ENCODE results near the gene LRP1B. TPM values are rescaled to one million over a fixed set of nuclear protein-coding genes. Genes with fewer than 3 reads are reported as not detected.

The LRP1B gene
- total and polyA plus RNA-seq, 5 experiments from 2014 or later = not detected

DNA sequence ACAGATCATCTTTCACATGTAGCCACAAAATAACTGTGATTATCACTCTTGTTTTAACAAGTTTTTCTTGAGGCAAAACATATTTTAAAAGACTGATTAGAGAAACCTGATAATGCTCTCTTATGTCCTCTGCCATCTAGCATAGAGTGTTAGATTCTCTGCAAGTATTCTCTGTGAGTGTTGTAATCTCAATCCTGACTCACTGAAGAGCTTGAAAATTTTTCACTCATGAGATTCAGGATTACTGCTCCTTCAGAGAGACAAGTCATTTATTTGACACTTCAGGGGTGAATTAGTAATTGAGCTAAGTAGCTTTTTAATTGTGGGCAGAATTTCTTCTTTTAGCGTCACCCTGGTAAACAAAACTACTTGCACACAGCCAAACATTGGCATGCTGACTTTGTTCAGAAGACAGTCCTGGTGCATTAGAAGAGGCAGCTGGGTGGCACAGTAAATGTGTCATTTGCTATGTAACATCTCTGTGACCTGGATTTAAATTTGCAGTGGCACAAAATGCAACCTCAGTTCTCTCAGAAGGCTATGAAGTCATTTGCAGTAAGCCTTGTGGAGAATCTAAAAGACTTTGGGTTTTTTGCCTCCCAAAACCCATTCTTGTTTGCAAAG, 172.9 kb downstream of the LRP1B start:
- no peaks in the 10 kb centered on the region for H3K36me3 Mint-ChIP-seq
- no peaks in the 10 kb centered on the region for H3K4me1 Mint-ChIP-seq
- POLR2A ChIA-PET = no interaction called here
- H3K27ac Mint-ChIP-seq = no peak overlapping the region
- no peak overlapping the region for H3K4me3 Mint-ChIP-seq
- DNase-seq (no peak), ATAC-seq (no peak)
- peaks cover 0 to 7% (median 0%) of the 10 kb centered on the region in 9 donors for H3K9me3 Mint-ChIP-seq
- no peaks in the 10 kb centered on the region for H3K27me3 Mint-ChIP-seq

DNA sequence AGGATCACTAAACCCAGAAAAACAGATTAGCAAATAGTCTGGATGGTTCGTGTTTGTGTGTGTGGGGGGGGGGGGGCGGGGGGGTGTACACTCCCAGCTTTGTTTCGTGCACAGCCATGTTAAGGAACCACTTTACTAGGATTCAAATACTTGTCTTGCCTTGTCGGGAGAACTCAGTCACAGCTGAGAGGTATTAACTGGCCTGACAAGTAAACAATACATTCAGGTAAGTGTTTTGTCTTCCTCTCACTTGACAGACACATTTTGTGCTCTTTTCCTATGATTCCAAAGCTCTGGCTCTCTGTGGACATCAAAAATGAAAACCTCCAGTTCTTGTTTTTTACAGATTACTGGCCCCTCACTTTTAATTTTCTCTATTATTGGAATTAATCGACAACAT, 173.5 kb downstream of the LRP1B start:
- DNase-seq (no peak), ATAC-seq (no peak)
- H3K4me1 Mint-ChIP-seq = no peaks in the 10 kb centered on the region
- no peaks in the 10 kb centered on the region for H3K27me3 Mint-ChIP-seq
- peaks cover 0 to 7% (median 0%) of the 10 kb centered on the region in 9 donors for H3K9me3 Mint-ChIP-seq
- no peak overlapping the region for H3K4me3 Mint-ChIP-seq
- H3K36me3 Mint-ChIP-seq = no peaks in the 10 kb centered on the region
- no peak overlapping the region for H3K27ac Mint-ChIP-seq
- POLR2A ChIA-PET = no interaction called here

- H3K27me3 Mint-ChIP-seq = no peaks in the 10 kb centered on the region
- peaks cover 0 to 22% (median 2%) of the 10 kb centered on the region in 9 donors for H3K9me3 Mint-ChIP-seq
- no peak overlapping the region for H3K27ac Mint-ChIP-seq
- H3K36me3 Mint-ChIP-seq = no peaks in the 10 kb centered on the region
- ATAC-seq = no peak
- no peak overlapping the region for H3K4me3 Mint-ChIP-seq
- POLR2A ChIA-PET = no interaction called here
- H3K4me1 Mint-ChIP-seq = no peaks in the 10 kb centered on the region
- DNase-seq = no peak
Measured at GRCh38 chr2:141947396-141948114, 183.3 kb downstream of the LRP1B start.

DNA sequence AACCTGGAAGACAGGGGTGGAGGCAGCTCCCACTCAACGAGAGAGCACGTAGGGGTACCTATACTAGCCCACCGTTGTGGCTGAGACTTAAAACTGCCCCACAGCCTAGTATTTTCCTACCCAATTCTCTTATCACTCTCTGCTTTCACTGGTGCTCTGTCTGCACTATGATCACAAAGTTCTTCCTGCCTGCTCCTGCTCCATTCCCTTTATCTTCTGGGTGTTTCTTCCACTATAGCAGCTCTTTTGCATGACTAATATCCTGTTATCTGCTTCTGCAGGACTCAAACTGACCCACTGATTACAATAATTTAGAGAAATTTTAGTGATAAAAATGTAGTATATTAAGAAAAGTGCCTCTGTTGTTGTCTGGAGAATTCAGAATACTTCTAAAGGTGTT, 184.8 kb downstream of the LRP1B start:
- H3K4me1 Mint-ChIP-seq = no peaks in the 10 kb centered on the region
- H3K9me3 Mint-ChIP-seq = peaks cover 0 to 31% (median 4%) of the 10 kb centered on the region in 9 donors
- no peaks in the 10 kb centered on the region for H3K27me3 Mint-ChIP-seq
- DNase-seq (no peak), ATAC-seq (no peak)
- no peak overlapping the region for H3K4me3 Mint-ChIP-seq
- no peak overlapping the region for H3K27ac Mint-ChIP-seq
- no peaks in the 10 kb centered on the region for H3K36me3 Mint-ChIP-seq
- POLR2A ChIA-PET = no interaction called here

DNA sequence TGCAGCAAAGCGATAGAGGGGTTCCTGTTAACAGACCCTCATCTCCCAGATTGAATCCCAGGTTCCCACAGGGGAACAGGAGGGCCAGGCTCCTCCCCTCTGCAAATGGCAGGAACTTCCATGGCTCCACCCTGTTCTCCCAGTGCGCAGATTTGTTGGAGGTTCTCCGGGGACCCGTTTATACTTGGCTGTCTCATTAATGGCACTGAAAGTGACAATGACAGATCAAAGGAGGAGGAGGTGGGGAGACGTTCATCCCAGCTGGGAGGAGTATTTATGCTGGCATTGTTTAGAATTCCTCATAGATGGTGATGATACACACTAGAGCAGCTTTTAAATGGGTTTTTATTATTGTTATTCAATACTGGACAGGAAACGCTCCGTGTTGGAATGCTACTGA, 186.9 kb downstream of the LRP1B start:
- Mint-ChIP-seq H3K27me3 (no peaks in the 10 kb centered on the region), H3K9me3 (peaks cover 0 to 33% (median 4%) of the 10 kb centered on the region in 9 donors), H3K27ac (no peak overlapping the region), H3K4me3 (no peak overlapping the region), H3K36me3 (no peaks in the 10 kb centered on the region), H3K4me1 (no peaks in the 10 kb centered on the region)
- ATAC-seq = no peak
- DNase-seq = no peak
- POLR2A ChIA-PET = no interaction called here

GRCh38 chr2:141942006-141942789, 188.6 kb downstream of the LRP1B start:
- ATAC-seq (no peak), DNase-seq (no peak)
- no peak overlapping the region for H3K27ac Mint-ChIP-seq
- H3K4me1 Mint-ChIP-seq = no peaks in the 10 kb centered on the region
- no peaks in the 10 kb centered on the region for H3K27me3 Mint-ChIP-seq
- POLR2A ChIA-PET = no interaction called here
- H3K36me3 Mint-ChIP-seq = no peaks in the 10 kb centered on the region
- H3K9me3 Mint-ChIP-seq = peaks cover 0 to 32% (median 4%) of the 10 kb centered on the region in 9 donors
- H3K4me3 Mint-ChIP-seq = no peak overlapping the region

DNA sequence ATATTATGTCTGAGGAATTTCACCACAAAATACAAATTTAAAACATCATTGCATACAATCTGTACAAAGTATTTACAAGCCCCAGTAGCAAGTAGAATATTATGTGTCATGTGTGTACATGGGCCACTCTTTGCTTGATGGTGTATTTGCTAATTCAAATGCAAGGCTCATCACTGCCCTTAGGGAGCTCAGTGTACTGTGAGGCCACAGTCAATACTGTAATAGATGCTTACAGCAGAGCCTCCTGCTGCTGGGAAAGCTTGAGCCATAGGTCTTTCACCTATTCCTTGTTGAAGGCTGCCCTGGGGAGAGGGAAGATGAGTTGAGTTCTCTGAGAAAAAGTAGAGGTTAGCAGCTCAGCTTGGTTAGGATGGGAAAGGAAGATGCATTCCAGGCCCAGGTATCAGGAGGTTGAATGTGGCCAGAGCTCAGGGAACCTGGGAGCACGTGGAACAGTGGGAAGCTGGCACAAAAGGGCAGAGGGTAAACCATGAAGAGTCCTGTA, 189.6 kb downstream of the LRP1B start:
- Mint-ChIP-seq H3K4me1 (no peaks in the 10 kb centered on the region), H3K27me3 (no peaks in the 10 kb centered on the region), H3K27ac (no peak overlapping the region), H3K4me3 (no peak overlapping the region), H3K36me3 (no peaks in the 10 kb centered on the region), H3K9me3 (peaks cover 0 to 24% (median 3%) of the 10 kb centered on the region in 9 donors)
- no peak for ATAC-seq
- no peak for DNase-seq
- POLR2A ChIA-PET = no interaction called here

GRCh38 chr2:141940709-141941108, 190.1 kb downstream of the LRP1B start:
- ATAC-seq = no peak
- no peaks in the 10 kb centered on the region for H3K36me3 Mint-ChIP-seq
- H3K4me1 Mint-ChIP-seq = no peaks in the 10 kb centered on the region
- POLR2A ChIA-PET = no interaction called here
- H3K4me3 Mint-ChIP-seq = no peak overlapping the region
- DNase-seq = no peak
- H3K27ac Mint-ChIP-seq = no peak overlapping the region
- H3K9me3 Mint-ChIP-seq = peaks cover 0 to 24% (median 0%) of the 10 kb centered on the region in 9 donors
- no peaks in the 10 kb centered on the region for H3K27me3 Mint-ChIP-seq

GRCh38 chr2:141933226-141933625, 197.6 kb downstream of the LRP1B start:
- POLR2A ChIA-PET = no interaction called here
- H3K9me3 Mint-ChIP-seq = peaks cover 0 to 17% (median 5%) of the 10 kb centered on the region in 9 donors

DNA sequence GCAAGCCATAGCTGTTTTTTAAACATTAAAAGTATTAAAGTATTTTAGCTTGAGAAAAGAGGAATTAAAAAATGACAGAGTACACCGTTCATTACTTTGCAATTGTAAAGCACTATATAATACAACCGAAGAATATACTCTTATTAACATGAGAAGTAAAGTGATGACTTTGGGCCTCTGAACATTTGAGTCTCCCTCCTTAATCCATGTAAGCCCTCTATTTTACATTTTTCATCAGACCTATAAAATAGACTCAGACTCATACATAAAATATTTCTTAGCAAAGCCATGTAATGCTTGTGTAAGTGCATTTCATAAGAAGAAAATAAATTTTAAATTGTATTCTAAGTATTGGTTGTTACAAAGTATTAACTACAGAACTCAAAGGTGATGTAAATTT, 198.6 kb downstream of the LRP1B start:
- peaks cover 0 to 24% (median 7%) of the 10 kb centered on the region in 9 donors for H3K9me3 Mint-ChIP-seq
- H3K36me3 Mint-ChIP-seq = no peaks in the 10 kb centered on the region
- ATAC-seq (no peak), DNase-seq (no peak)
- H3K4me3 Mint-ChIP-seq = no peak overlapping the region
- H3K27me3 Mint-ChIP-seq = no peaks in the 10 kb centered on the region
- POLR2A ChIA-PET = no interaction called here
- H3K4me1 Mint-ChIP-seq = no peaks in the 10 kb centered on the region
- no peak overlapping the region for H3K27ac Mint-ChIP-seq

More at GRCh38 chr2:141933226-141933625, 197.6 kb downstream of the LRP1B start:
- H3K27ac Mint-ChIP-seq = no peak overlapping the region
- no peaks in the 10 kb centered on the region for H3K4me1 Mint-ChIP-seq
- no peak for ATAC-seq
- H3K27me3 Mint-ChIP-seq = no peaks in the 10 kb centered on the region
- H3K36me3 Mint-ChIP-seq = no peaks in the 10 kb centered on the region
- no peak for DNase-seq
- no peak overlapping the region for H3K4me3 Mint-ChIP-seq

GRCh38 chr2:141931797-141932196, 199.0 kb downstream of the LRP1B start:
- Mint-ChIP-seq H3K4me1 (no peaks in the 10 kb centered on the region), H3K27ac (no peak overlapping the region), H3K36me3 (no peaks in the 10 kb centered on the region), H3K27me3 (no peaks in the 10 kb centered on the region), H3K9me3 (peaks cover 0 to 25% (median 7%) of the 10 kb centered on the region in 9 donors), H3K4me3 (no peak overlapping the region)
- ATAC-seq (no peak), DNase-seq (no peak)
- POLR2A ChIA-PET = no interaction called here

DNA sequence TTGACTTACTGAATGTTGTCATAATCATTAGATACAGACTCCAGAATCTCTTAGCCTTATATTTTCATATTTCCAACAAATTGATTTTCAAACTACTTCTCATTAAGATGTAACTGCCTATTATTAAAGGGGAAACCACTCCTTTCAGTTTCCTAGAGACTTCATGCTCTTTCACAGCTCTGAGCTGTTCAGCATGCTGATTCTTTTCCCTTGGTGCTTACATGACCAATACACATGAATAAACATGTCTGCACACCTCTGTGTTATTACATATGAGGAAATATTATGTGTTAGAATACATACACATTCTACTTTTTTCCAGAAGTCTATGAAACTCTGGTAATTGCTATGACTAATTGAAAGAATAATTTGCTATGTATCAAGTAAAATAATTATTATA, 200.0 kb downstream of the LRP1B start:
- Mint-ChIP-seq H3K36me3 (no peaks in the 10 kb centered on the region), H3K4me3 (no peak overlapping the region), H3K27ac (no peak overlapping the region), H3K27me3 (no peaks in the 10 kb centered on the region), H3K4me1 (no peaks in the 10 kb centered on the region), H3K9me3 (peaks cover 0 to 25% (median 7%) of the 10 kb centered on the region in 9 donors)
- no peak for DNase-seq
- ATAC-seq = no peak
- POLR2A ChIA-PET = no interaction called here
